WTC11 (cell line): ENCODE data around the gene SPOCK2. TPM values are rescaled to one million over a fixed set of nuclear protein-coding genes. Genes with fewer than 3 reads are reported as not detected.
A peak's percentile ranks its signal among the peaks of the same experiment; 100 is the strongest.
"Not testable (repeated sequence)": the region's sequence is repeated elsewhere in the genome, so short reads cannot be mapped to it uniquely, and the experiment has no call there.

Source experiments
- ATAC-seq: fragments of 200-7000 bp; cut with Tn5 transposase; 2 replicates; pipeline ENCODE4 v1.10.0; 2021; ENCODE audit warnings: mild to moderate bottlenecking, moderate library complexity
- CTCF ChIA-PET: fragments of 300-600 bp; sonication (Branson Sonifier 250); formaldehyde crosslinking; loops from one replicate; lab custom pipeline; 2021; ENCODE audit warnings: antibody characterized with exemption; lab: Charles Lee
- POLR2A ChIA-PET: fragments of 350-600 bp; sonication (Branson Sonifier 250); formaldehyde crosslinking; loops from one replicate; lab custom pipeline; 2021; ENCODE audit warnings: antibody characterized with exemption; lab: Charles Lee
- DNase-seq: peaks from one replicate; pipeline ENCODE4 v3.0.0; 2021; ENCODE audit warnings: low spot score
- H3K27ac Mint-ChIP-seq: 2 replicates; pipeline ENCODE4 v1.8.0; 2021; ENCODE audit warnings: mixed read lengths
- H3K27me3 Mint-ChIP-seq: 2 replicates; pipeline ENCODE4 v1.8.0; 2021; ENCODE audit warnings: low read depth, mild to moderate bottlenecking, moderate library complexity, mixed read lengths
- H3K36me3 Mint-ChIP-seq: 2 replicates; pipeline ENCODE4 v1.8.0; 2021; ENCODE audit warnings: mixed read lengths
- H3K4me1 Mint-ChIP-seq: 2 replicates; pipeline ENCODE4 v1.8.0; 2022; ENCODE audit warnings: mixed read lengths
- H3K4me3 Mint-ChIP-seq: 2 replicates; pipeline ENCODE4 v1.8.0; 2021; ENCODE audit warnings: mild to moderate bottlenecking, moderate library complexity, mixed read lengths
- H3K9me3 Mint-ChIP-seq: 2 replicates; pipeline ENCODE4 v1.8.0; 2021; ENCODE audit warnings: mixed read lengths
- ELF4 ChIP-seq: sonication (generic); formaldehyde crosslinking; IDR thresholded peaks from 2 replicates; pipeline ENCODE4 v1.8.1; 2022; ENCODE audit warnings: low read depth, mild to moderate bottlenecking, moderate library complexity, missing genetic modification reagents
- ETV6 ChIP-seq: sonication (generic); formaldehyde crosslinking; IDR thresholded peaks from 2 replicates; pipeline ENCODE4 v1.8.1; 2022; ENCODE audit warnings: mild to moderate bottlenecking, missing genetic modification reagents
- HMGA2 ChIP-seq: fragments of 250-450 bp; sonication (Bioruptor Pico); IDR thresholded peaks from 2 replicates; pipeline ENCODE4 v1.4.0; 2021; ENCODE audit warnings: mild to moderate bottlenecking, moderate library complexity
- JUN ChIP-seq: sonication (generic); formaldehyde crosslinking; IDR thresholded peaks from 2 replicates; pipeline ENCODE4 v1.8.0; 2023; ENCODE audit warnings: mild to moderate bottlenecking, missing genetic modification reagents
- NFATC4 ChIP-seq: fragments of 250-450 bp; sonication (Bioruptor Pico); IDR thresholded peaks from 2 replicates; pipeline ENCODE4 v1.9.0; 2021; ENCODE audit warnings: mild to moderate bottlenecking
- NFYB ChIP-seq: sonication (generic); formaldehyde crosslinking; conservative IDR thresholded peaks from 2 replicates; pipeline ENCODE4 v1.8.0; 2022; ENCODE audit warnings: low read depth, missing genetic modification reagents
- SMAD4 ChIP-seq: sonication (generic); formaldehyde crosslinking; IDR thresholded peaks from 2 replicates; pipeline ENCODE4 v1.8.0; 2022; ENCODE audit warnings: mild to moderate bottlenecking, missing genetic modification reagents
- TCF7 ChIP-seq: sonication (generic); formaldehyde crosslinking; IDR thresholded peaks from 2 replicates; pipeline ENCODE4 v1.8.0; 2022; ENCODE audit warnings: mild to moderate bottlenecking, low read depth, missing genetic modification reagents, moderate library complexity
- ZNF219 ChIP-seq: sonication (generic); formaldehyde crosslinking; IDR thresholded peaks from 2 replicates; pipeline ENCODE4 v1.8.0; 2023; ENCODE audit warnings: missing genetic modification reagents, mild to moderate bottlenecking, borderline replicate concordance
- ZNF416 ChIP-seq: fragments of 250-450 bp; sonication (Bioruptor Pico); IDR thresholded peaks from 2 replicates; pipeline ENCODE4 v1.9.0; 2021; ENCODE audit warnings: mild to moderate bottlenecking, inconsistent platforms
- ZNF423 ChIP-seq: fragments of 250-450 bp; sonication (Bioruptor Pico); IDR thresholded peaks from 2 replicates; pipeline ENCODE4 v2.1.2; 2022; ENCODE audit warnings: mild to moderate bottlenecking, moderate library complexity
- total RNA-seq: library from RNA; stranded (reverse); gene quantifications from 3 replicates; pipeline ENCODE4 v1.2.3, GENCODE V29; 2021
- TF ChIP-seq, protein P1 (sequence below): sonication (generic); formaldehyde crosslinking; IDR thresholded peaks from 2 replicates; pipeline ENCODE4 v1.8.0; 2022; ENCODE audit warnings: mild to moderate bottlenecking, missing genetic modification reagents
- TF ChIP-seq, protein P2 (sequence below): sonication (generic); formaldehyde crosslinking; IDR thresholded peaks from 2 replicates; pipeline ENCODE4 v1.8.1; 2023; ENCODE audit warnings: mild to moderate bottlenecking, missing genetic modification reagents, borderline replicate concordance
- TF ChIP-seq, protein P3 (sequence below): sonication (generic); formaldehyde crosslinking; IDR thresholded peaks from 2 replicates; pipeline ENCODE4 v1.8.0; 2022; ENCODE audit warnings: missing genetic modification reagents
- TF ChIP-seq, protein P4 (sequence below): sonication (generic); formaldehyde crosslinking; IDR thresholded peaks from 2 replicates; pipeline ENCODE4 v1.8.1; 2023; ENCODE audit warnings: mild to moderate bottlenecking, missing genetic modification reagents
- TF ChIP-seq, protein P5 (sequence below): fragments of 200-600 bp; IDR thresholded peaks from 2 replicates; pipeline ENCODE4 v1.8.0; 2022; ENCODE audit warnings: antibody characterized with exemption

SPOCK2 gene
- total RNA-seq, 1 experiment from 2014 or later = 4.7 TPM

DNA sequence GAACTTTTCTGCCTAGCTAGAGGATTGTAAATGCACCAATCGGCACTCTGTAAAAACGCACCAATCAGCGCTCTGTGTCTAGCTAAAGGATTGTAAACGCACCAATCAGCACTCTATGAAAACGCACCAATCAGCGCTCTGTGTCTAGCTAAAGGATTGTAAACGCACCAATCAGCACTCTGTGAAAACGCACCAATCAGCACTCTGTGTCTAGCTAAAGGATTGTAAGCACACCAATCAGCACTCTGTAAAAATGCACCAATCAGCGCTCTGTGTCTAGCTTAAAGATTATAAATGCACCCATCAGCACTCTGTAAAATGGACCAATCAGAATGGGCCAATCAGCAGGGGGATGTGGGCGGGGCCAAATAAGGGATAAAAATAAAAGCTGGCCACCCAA, 47.9 kb upstream of the SPOCK2 start:
- H3K9me3 Mint-ChIP-seq, ATAC-seq, H3K4me3 Mint-ChIP-seq, POLR2A ChIA-PET, DNase-seq, H3K27me3 Mint-ChIP-seq, H3K27ac Mint-ChIP-seq: not testable (repeated sequence)
- CTCF ChIA-PET = interaction anchor here (1.3 to 1.4 kb wide), 2 partner anchors 10 to 125 kb away, joined by 3 to 5 read pairs; no protein-coding TSS in a partner anchor
- TF ChIP-seq NFYB (CRISPR knock-in tag) = peak; percentile 73
- Mint-ChIP-seq H3K36me3 (peaks cover 16% of the 10 kb centered on the region), H3K4me1 (peaks cover 19% of the 10 kb centered on the region)

DNA sequence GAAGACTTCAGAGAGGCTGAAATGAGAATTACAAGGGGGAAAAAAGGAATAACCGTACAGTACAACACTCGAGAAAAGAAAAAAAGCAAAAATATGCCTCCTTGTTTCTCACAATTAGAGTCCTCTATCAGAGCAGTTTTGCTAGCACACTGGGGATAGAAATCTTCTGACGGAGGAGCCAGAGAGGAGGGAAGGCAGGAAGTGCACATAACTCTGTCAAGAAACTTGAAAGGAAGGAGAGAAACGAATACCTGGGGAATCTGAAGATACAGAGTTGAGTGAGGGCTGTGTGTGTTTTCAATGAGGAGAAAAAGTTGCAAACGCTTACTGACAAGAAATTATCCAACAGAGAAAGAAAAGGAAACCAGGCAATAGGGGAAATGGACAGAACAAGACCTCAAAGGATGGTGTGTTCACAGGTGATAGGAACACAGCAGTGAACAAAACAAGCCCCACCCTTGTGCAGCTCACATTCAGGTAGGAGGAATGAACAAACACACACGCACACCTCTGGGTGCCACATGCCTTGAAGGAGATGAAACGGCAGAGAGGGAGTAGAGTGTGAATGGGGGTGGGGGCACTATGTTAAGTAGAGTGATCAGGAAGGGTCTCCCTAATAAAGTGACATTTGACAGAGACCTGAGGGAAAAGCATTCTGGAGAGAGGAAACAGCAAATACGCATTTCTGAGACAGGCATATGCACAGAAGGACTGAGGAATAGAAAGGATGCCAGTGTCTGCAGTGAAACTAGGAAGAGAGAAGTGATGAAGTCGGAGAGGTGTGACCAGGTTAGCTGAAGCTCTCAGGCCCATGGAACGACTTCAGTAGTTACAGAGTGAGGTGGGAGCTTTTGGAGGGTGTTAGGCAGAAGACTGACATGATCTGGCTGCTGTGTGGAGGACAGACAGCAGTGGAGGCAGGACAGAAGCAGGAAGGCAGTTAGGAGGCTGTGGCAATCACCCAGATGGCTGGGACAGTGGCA, 46.7 kb upstream of the SPOCK2 start:
- H3K4me3 Mint-ChIP-seq = no peak overlapping the region
- H3K9me3 Mint-ChIP-seq = peaks cover 4% of the 10 kb centered on the region
- ChIA-PET POLR2A (no interaction called here), CTCF (interaction anchor here (1.4 kb wide), 1 partner anchor 9 kb away, joined by 5 read pairs; no protein-coding TSS in a partner anchor)
- H3K4me1 Mint-ChIP-seq = peaks cover 12% of the 10 kb centered on the region
- H3K27ac Mint-ChIP-seq = peak overlapping the region; percentile 70
- no peak for ATAC-seq
- peaks cover 16% of the 10 kb centered on the region for H3K36me3 Mint-ChIP-seq
- DNase-seq = no peak
- no peaks in the 10 kb centered on the region for H3K27me3 Mint-ChIP-seq
- TF ChIP-seq, protein P1, sequence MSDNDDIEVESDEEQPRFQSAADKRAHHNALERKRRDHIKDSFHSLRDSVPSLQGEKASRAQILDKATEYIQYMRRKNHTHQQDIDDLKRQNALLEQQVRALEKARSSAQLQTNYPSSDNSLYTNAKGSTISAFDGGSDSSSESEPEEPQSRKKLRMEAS = no peak
- TF ChIP-seq NFATC4 (CRISPR knock-in tag) (no peak), ZNF219 (CRISPR knock-in tag) (no peak), ETV6 (no peak), SMAD4 (CRISPR knock-in tag) (no peak), HMGA2 (CRISPR knock-in tag) (no peak), ELF4 (CRISPR knock-in tag) (no peak), JUN (no peak), TCF7 (CRISPR knock-in tag) (no peak), ZNF416 (CRISPR knock-in tag) (no peak), ZNF423 (CRISPR knock-in tag) (no peak), NFYB (CRISPR knock-in tag) (no peak)
- TF ChIP-seq, protein P2, sequence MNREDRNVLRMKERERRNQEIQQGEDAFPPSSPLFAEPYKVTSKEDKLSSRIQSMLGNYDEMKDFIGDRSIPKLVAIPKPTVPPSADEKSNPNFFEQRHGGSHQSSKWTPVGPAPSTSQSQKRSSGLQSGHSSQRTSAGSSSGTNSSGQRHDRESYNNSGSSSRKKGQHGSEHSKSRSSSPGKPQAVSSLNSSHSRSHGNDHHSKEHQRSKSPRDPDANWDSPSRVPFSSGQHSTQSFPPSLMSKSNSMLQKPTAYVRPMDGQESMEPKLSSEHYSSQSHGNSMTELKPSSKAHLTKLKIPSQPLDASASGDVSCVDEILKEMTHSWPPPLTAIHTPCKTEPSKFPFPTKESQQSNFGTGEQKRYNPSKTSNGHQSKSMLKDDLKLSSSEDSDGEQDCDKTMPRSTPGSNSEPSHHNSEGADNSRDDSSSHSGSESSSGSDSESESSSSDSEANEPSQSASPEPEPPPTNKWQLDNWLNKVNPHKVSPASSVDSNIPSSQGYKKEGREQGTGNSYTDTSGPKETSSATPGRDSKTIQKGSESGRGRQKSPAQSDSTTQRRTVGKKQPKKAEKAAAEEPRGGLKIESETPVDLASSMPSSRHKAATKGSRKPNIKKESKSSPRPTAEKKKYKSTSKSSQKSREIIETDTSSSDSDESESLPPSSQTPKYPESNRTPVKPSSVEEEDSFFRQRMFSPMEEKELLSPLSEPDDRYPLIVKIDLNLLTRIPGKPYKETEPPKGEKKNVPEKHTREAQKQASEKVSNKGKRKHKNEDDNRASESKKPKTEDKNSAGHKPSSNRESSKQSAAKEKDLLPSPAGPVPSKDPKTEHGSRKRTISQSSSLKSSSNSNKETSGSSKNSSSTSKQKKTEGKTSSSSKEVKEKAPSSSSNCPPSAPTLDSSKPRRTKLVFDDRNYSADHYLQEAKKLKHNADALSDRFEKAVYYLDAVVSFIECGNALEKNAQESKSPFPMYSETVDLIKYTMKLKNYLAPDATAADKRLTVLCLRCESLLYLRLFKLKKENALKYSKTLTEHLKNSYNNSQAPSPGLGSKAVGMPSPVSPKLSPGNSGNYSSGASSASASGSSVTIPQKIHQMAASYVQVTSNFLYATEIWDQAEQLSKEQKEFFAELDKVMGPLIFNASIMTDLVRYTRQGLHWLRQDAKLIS = no peak
- TF ChIP-seq, protein P3, sequence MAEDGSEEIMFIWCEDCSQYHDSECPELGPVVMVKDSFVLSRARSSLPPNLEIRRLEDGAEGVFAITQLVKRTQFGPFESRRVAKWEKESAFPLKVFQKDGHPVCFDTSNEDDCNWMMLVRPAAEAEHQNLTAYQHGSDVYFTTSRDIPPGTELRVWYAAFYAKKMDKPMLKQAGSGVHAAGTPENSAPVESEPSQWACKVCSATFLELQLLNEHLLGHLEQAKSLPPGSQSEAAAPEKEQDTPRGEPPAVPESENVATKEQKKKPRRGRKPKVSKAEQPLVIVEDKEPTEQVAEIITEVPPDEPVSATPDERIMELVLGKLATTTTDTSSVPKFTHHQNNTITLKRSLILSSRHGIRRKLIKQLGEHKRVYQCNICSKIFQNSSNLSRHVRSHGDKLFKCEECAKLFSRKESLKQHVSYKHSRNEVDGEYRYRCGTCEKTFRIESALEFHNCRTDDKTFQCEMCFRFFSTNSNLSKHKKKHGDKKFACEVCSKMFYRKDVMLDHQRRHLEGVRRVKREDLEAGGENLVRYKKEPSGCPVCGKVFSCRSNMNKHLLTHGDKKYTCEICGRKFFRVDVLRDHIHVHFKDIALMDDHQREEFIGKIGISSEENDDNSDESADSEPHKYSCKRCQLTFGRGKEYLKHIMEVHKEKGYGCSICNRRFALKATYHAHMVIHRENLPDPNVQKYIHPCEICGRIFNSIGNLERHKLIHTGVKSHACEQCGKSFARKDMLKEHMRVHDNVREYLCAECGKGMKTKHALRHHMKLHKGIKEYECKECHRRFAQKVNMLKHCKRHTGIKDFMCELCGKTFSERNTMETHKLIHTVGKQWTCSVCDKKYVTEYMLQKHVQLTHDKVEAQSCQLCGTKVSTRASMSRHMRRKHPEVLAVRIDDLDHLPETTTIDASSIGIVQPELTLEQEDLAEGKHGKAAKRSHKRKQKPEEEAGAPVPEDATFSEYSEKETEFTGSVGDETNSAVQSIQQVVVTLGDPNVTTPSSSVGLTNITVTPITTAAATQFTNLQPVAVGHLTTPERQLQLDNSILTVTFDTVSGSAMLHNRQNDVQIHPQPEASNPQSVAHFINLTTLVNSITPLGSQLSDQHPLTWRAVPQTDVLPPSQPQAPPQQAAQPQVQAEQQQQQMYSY (CRISPR knock-in tag) = no peak
- TF ChIP-seq, protein P4, sequence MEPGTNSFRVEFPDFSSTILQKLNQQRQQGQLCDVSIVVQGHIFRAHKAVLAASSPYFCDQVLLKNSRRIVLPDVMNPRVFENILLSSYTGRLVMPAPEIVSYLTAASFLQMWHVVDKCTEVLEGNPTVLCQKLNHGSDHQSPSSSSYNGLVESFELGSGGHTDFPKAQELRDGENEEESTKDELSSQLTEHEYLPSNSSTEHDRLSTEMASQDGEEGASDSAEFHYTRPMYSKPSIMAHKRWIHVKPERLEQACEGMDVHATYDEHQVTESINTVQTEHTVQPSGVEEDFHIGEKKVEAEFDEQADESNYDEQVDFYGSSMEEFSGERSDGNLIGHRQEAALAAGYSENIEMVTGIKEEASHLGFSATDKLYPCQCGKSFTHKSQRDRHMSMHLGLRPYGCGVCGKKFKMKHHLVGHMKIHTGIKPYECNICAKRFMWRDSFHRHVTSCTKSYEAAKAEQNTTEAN (CRISPR knock-in tag) = no peak
- TF ChIP-seq, protein P5, sequence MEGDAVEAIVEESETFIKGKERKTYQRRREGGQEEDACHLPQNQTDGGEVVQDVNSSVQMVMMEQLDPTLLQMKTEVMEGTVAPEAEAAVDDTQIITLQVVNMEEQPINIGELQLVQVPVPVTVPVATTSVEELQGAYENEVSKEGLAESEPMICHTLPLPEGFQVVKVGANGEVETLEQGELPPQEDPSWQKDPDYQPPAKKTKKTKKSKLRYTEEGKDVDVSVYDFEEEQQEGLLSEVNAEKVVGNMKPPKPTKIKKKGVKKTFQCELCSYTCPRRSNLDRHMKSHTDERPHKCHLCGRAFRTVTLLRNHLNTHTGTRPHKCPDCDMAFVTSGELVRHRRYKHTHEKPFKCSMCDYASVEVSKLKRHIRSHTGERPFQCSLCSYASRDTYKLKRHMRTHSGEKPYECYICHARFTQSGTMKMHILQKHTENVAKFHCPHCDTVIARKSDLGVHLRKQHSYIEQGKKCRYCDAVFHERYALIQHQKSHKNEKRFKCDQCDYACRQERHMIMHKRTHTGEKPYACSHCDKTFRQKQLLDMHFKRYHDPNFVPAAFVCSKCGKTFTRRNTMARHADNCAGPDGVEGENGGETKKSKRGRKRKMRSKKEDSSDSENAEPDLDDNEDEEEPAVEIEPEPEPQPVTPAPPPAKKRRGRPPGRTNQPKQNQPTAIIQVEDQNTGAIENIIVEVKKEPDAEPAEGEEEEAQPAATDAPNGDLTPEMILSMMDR = no peak
